A549 treated with CpdA at 1 μM for 4 hours (cell line): ENCODE measurements around the gene ISG15. TPM values are rescaled to one million over a fixed set of nuclear protein-coding genes. Genes with fewer than 3 reads are reported as not detected.

Experiments
- total RNA-seq: library from RNA; stranded (reverse); fragments of 200-300 nt; extraction: Qiagen RNA extraction; gene quantifications from 5 replicates; pipeline ENCODE4 v1.2.3, GENCODE V29; 2022; ENCODE audit warnings: low read depth

The ISG15 gene
- total RNA-seq: 16.8 to 27.6 TPM (median 24.4 TPM) in 5 replicates

GRCh38 chr1:1013105-1013921 lies at the start of gene ISG15:
TSS of gene ISG15 (plus strand) at chr1:1013497. CDS start at chr1:1013574, 77 bp downstream.

DNA sequence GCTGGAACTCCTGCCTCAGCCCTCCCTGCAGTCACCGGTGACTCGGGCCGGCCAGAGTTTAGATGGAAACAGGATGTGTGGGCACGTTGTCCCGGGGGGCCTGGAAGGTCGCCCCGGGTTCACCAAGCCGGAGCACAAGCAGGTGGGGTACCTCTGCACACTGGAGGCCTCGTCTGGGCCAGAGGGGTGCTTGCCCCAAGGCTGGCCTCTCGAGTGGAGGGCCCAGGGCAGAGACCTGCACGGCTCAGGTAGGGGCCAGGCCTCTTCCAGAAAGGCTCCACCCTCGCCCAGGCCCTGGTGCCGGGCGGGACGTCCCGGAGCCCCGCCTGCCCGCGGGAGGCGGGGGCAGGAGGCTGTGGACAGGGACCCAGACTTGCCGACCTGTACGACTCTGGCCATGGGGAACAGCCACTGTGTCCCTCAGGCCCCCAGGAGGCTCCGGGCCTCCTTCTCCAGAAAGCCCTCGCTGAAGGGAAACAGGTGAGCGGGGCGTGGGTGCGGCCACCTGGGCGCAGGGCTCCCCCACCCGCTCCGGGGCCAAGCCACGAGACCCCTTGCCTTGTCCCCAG lies 47.1 kb upstream of the ISG15 start, which contains the start of gene PLEKHN1:
TSS of gene PLEKHN1 (plus strand) at position 348 of the 569 bp plus-strand sequence. CDS start at position 398, 50 bp downstream.

GRCh38 chr1:981955-982558 lies 31.2 kb upstream of the ISG15 start, which contains the start of gene PERM1:
TSS of gene PERM1 (minus strand) at chr1:982093. CDS start at chr1:981029, 1,064 bp downstream.

GRCh38 chr1:999725-1000356 lies 13.5 kb upstream of the ISG15 start, which contains the start of gene HES4:
TSS of gene HES4 (minus strand) at chr1:1000097. CDS start at chr1:999973, 124 bp downstream.

DNA sequence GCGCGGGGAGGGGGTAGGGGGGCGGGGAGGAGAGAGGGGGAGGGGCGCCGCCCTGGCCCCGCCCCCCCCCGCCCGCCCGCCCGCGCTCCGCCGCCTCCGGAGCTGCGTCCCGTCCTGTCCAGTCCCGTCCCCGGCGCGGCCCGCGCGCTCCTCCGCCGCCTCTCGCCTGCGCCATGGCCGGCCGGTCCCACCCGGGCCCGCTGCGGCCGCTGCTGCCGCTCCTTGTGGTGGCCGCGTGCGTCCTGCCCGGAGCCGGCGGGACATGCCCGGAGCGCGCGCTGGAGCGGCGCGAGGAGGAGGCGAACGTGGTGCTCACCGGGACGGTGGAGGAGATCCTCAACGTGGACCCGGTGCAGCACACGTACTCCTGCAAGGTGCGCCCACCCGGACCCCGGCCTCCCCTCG lies 6.7 kb downstream of the ISG15 start, which contains the start of gene AGRN:
TSS of gene AGRN (plus strand) at position 121 of the 405 bp plus-strand sequence. CDS start at position 174, 53 bp downstream.

Other genes with a start within 250 kb of the ISG15 start
- gene SAMD11, start 89.6 kb upstream of the ISG15 start, total RNA-seq: 14.4 to 35.3 TPM (median 31.0 TPM) in 5 replicates
- gene NOC2L, start 54.2 kb upstream of the ISG15 start, total RNA-seq: 70.3 to 88.3 TPM (median 84.2 TPM) in 5 replicates
- 11.1 to 20.2 TPM (median 15.1 TPM) in 5 replicates for gene KLHL17, start 52.9 kb upstream of the ISG15 start, total RNA-seq
- 4.9 to 7.8 TPM (median 6.0 TPM) in 5 replicates for gene PLEKHN1, start 47.0 kb upstream of the ISG15 start, total RNA-seq
- 0.07 to 0.24 TPM (median 0.08 TPM) in 3 of 5 replicates, not detected in the others for gene PERM1, start 31.4 kb upstream of the ISG15 start, total RNA-seq
- gene HES4, start 13.4 kb upstream of the ISG15 start, total RNA-seq: 23.7 to 67.7 TPM (median 49.6 TPM) in 5 replicates
- gene AGRN, start 6.6 kb downstream of the ISG15 start, total RNA-seq: 83.1 to 132 TPM (median 111 TPM) in 5 replicates
- gene RNF223, start 60.8 kb downstream of the ISG15 start, total RNA-seq: 0.18 to 0.30 TPM (median 0.30 TPM) in 5 replicates
- 9.8 to 16.1 TPM (median 14.6 TPM) in 5 replicates for gene C1orf159, start 102.6 kb downstream of the ISG15 start, total RNA-seq
- gene TTLL10, start 160.4 kb downstream of the ISG15 start, total RNA-seq: not detected in 5 replicates
- gene TNFRSF18, start 193.1 kb downstream of the ISG15 start, total RNA-seq: 0.08 TPM in 1 of 5 replicates, not detected in the others
- 0.07 to 0.23 TPM (median 0.13 TPM) in 4 of 5 replicates, not detected in the other for gene TNFRSF4, start 200.7 kb downstream of the ISG15 start, total RNA-seq
- 104 to 136 TPM (median 131 TPM) in 5 replicates for gene SDF4, start 218.5 kb downstream of the ISG15 start, total RNA-seq
- 11.3 to 21.5 TPM (median 20.4 TPM) in 5 replicates for gene B3GALT6, start 218.7 kb downstream of the ISG15 start, total RNA-seq
- gene C1QTNF12, start 233.2 kb downstream of the ISG15 start, total RNA-seq: 0.69 to 1.9 TPM (median 1.4 TPM) in 5 replicates